Activated CD4-positive, CD25-positive, alpha-beta regulatory T cell (primary cell): Measurements from ENCODE around the gene LCORL.
"Not testable (repeated sequence)": the region's sequence is repeated elsewhere in the genome, so short reads cannot be mapped to it uniquely, and the experiment has no call there.

ENCODE experiments used
- DNase-seq, 4 experiments: peaks; one replicate each; lab custom pipeline; 2025; lab: John Stamatoyannopoulos, UW

Gene LCORL

DNA sequence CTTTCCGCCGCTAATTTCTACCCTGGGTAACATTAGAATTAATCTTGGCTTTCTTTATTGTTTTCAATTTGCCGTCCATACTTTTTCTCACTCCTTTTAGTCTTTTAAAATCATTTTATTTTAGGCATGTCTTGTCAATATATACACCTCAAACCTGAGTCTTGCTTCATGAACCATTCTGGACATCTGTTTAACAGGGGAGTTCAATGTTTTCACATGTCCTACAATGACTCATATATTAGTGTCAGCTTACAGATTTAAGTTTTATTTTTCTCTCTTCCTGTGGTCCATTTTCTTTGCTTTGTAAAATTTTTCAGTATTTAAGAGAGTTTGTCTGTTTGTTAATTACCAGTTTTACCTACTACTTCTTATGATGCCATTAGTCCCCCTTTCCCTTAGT lies 89.5 kb downstream of the LCORL start:
- DNase-seq, result no peak

DNA sequence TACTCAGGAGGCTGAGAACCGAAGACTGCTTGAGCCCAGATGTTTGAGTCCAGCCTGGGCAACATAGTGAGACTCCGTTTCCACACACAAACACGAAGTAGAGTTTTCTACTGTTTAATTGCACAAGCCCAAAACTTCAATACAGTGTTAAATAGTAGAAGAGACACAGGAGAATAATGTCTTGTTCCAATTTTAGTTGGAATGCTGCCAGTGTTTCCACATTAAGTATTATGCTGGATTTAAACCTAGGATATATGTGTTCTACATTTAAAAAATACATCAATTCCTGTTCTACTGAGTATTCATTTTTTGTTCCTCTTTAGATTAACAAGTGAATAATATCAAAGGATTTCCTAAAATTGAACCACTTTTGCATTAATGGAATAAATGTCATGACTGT lies 91.3 kb downstream of the LCORL start:
- no peak for DNase-seq

DNA sequence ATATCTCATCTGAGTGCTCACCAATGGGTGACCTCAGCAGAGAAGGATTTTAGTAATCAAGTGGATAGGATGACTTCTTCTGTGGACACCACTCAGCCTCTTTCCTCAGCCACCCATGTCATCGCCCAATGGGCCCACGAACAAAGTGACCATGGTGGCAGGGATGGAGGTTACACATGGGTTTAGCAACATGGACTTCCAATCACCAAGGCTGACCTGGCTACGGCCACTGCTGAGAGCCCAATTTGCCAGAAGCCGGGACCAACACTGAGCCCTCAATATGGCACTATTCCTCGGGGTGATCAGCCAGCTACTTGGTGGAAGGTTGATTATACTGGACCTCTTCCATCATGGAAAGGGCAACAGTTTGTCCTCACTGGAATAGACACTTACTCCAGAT lies 97.4 kb downstream of the LCORL start:
- no peak for DNase-seq

DNA sequence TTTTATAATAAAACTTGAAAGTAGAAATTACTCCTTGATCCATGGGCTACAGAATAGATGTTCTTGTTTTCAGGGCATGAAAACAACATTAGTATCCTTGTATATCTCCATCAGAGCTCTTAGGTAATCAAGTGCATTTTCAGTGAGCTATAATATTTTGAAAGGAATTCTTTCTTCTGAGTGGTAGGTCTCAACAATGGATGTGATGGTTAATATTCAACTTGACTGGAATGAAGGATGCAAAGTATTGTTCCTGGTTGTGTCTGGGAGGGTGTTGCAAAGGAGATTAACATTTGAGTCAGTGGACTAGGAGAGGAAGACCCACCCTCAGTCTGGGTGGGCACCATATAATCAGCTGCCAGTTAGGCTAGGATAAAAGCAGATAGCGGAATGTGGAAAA lies 100.1 kb downstream of the LCORL start:
- no peak for DNase-seq

DNA sequence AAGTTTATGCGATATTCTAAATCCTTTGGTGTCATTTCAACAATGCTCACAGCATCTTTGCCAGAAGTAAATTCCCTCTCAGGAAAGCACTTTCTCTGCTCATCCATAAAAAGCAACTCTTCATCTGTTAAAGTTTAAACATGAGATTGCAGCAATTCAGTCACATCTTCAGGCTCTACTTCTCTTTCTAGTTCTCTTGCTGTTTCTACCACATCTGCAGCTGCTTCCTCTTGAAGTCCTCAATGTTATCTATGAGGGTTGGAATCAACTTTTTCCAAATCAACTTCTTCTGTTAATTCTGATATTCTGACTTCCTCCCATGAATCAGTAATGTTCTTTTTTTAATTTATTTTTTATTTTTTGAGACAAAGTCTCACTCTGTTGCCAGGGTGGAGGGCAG lies 100.9 kb downstream of the LCORL start:
- no peak for DNase-seq

DNA sequence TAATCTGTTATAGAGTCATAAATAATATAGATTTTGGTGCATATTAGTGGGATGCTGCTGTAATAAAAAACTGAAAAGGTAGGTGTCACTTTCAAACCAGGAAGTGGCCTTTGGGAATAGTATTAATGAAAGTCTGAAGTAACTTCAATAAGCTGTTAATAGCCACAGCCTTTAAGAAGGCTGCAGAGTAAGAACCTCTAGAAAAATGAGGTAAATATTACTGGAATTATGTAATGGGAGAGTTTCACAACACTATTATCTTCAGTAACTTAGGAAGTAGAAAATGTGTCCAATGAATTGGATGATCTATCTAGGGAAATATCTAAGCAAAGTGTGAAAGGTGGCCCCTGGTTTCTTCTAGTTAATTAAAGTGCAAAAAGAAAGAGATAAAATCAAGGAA lies 106.1 kb downstream of the LCORL start:
- DNase-seq, result no peak

DNA sequence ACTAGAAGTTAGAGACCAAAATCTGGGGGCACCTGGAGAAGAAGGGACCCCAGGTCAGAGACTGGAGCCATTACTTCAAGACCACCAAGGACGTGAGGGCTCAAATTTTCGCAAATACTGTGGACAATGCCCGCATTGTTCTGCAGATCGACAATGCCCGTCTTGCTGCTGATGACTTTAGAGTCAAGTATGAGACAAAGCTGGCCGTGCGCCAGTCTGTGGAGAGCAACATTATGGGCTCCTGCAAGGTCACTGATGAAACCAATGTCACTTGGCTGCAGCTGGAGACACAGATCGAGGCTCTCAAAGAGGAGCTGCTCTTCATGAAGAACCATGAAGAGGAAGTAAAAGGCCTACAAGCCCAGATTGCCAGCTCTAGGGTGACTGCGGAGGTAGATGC lies 109.5 kb downstream of the LCORL start:
- no peak for DNase-seq

DNA sequence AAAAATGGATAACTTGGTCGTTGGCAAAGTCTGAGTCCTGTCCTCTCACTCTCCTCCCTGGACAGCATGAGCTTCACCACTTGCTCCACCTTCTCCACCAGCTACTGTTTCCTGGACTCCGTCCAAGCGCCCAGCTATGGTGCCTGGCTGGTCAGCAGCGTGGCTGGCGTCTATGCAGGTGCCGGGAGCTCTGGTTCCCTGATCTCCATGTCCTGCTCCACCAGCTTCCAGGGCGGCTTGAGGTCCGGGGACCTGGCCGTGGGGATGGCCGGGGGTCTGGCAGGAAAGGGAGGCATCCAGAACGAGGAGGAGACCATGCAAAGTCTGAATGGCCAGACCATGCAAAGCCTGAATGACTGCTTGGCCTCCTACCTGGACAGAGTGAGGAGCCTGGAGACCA lies 109.9 kb downstream of the LCORL start:
- DNase-seq, result no peak

DNA sequence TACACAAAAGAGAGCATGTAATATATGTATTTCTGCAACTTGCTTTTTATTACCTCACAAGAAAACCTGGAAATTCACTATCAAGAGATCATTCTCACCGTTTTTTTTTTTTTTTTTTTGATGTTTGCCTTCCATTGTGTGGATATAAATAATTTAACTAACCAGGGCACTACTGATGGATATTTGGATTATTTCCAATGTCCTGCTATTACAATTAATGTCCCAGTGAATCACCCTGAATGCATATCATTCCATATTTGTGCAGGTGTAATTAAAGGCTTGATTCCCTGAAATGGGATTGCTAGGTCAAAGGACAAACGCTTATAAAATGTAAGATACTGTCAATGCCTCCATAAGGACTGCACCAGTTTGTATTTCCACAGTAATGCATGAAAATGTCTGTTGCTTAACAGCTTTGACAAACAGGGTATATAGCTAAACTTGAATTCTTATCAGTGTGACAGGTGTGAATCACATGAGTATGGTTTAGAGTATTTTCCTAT lies 123.0 kb downstream of the LCORL start:
- DNase-seq, result no peak

DNA sequence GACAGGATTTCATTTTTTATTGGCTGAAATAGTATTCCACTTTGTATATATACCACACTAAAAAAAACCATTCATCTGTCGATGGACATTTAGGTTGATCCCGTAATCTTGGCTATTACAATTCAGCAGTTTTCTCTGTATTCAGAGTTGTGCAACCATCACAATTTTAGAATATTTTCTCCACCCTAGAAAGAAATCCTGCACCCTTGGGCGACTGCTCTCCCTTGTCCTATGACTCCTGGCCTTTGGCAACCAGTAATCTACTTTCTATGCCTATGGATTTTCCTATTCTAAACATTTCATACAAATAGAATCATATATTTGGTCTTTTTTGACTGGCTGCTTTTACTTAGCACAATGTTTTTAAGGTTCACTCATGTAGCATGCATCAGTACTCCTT lies 126.1 kb downstream of the LCORL start:
- no peak for DNase-seq

DNA sequence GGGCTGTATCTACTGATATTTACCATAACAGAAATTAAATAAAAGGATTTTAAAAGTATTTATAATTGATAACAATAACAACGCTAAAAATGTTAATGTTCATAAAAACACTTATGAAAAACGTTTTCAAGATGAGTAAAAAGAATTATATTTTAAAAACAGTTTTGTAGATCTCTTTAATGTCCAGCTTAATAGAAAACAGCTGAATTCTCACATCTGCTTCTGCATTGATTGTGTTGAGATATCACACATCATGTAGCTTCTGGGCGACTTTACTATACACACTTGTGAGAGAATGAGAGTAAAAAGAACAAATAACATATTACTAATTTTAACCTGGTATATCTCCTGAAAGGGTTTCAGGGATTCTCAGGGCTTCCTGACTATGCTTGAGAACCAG lies 127.1 kb downstream of the LCORL start:
- no peak for DNase-seq

DNA sequence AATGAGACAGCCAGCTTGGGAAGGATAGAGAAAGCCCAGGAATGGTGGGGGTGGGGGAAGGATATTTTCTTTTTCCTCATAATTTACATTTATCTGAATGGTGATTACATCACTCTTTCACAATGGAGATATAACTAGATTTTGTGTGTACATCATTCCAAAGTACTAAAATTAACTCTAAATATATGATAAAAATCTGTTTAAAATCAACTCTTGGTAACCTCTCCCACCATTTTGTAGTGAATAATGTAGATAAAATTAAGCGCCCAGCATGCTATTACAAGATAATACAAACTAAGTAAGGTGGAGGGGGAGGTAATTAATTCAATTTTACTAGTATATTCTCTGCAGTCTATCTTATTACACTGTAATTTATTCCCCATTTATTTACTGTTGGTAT lies 131.9 kb downstream of the LCORL start:
- DNase-seq, result no peak

DNA sequence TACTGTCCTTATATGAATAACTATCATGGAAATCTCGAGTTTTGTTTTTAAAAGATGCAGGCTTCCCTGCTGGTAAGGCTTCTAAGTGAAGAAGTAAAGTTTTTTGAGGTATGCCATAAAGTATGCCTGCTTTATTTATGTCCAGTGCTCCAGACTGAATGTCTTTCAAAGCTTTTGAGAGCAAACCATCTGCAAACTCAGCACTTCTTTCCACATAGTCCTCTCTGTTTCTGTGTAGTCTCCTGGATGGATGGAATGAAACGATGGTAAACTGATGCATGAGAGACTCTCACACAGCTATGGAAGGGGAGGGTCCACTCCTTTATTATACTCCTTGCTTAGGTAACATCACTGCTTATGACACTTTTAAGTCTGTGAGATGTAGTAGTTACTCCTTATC lies 137.0 kb downstream of the LCORL start:
- no peak for DNase-seq

DNA sequence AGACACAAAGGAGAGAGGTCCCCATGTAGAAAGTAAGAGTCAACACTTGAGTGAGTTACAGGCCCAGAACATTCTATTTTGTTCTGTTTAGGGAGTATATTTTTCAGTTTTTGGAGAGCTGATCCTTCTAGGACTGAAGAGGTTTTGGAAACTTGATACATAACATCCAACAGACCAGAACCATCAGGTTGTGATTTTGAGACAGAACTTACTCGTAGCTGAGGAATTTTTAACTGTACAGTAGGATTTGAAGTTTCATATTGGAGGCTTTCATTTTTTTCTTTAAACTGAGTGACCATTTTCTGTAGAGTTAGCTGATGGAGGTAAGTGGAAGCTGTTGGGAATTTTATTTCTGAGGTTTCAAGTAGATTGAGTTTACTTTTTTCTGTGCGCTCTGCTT lies 137.5 kb downstream of the LCORL start:
- DNase-seq, result no peak

DNA sequence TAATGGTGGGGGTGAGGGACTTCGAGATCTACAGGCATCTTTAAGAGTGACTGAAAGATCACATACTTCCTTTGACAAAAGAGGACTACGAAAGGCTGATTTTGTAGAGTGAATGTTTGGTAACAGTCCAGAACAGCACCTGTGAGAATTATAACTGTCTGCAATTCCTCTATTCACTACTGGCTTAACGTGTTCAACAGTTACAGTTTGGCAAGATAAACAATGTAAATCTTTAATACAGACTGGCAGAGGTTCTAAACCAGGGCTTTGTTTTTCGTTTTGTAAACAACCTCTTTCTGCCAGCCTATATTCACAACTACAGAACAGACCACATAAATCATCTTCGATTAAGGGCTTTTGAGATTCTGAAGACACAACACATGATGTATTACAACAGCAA lies 143.9 kb downstream of the LCORL start:
- DNase-seq, result no peak

DNA sequence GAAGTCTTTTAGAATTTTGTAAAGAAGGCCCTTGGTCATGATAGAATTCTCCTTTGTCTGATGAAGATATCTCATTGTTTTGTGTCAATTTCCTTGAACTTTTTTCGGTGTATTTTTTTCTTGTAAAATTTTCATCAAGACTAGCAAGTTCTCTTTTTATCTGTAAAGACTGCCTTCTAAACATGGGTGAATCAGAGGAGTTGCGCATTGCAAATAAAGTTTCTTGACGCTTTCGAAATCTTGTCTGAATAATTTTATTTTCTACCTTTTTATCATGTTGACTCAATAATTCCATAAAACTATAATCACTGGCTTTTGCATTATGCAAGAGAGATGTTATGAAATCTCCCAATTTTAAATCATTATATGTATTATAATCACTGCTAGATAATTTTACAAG lies 144.6 kb downstream of the LCORL start:
- no peak for DNase-seq

DNA sequence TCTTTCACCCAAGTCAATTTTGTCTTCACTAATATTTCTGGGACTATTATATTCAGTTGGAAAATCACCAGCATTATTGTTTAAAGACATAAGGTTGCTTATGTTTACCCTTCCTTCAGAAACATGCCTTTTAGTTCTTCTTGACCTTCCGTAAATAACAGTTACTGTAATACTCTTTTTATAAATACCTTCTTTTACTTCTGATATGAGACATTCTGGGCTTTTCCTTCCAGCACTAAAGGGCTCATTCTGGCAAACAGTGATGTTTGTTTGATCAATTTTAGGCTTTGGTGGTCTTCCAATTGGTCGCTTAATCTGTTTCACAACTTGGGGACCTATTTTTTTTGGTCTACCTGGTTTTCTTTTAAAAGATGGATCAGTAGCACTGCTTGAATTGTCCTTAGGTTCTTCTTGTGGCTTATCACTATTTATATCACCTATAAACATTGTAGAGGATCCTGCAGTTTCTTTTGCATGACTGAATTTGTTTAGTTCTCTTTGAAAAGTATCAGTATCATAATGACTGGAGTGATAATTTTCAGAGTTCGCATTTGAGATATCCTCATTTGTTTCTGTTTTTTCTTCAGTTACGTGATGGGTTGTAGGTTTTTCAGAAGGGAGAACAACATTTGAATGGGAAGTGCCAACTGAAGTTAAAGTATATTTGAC lies 146.0 kb downstream of the LCORL start:
- no peak for DNase-seq

DNA sequence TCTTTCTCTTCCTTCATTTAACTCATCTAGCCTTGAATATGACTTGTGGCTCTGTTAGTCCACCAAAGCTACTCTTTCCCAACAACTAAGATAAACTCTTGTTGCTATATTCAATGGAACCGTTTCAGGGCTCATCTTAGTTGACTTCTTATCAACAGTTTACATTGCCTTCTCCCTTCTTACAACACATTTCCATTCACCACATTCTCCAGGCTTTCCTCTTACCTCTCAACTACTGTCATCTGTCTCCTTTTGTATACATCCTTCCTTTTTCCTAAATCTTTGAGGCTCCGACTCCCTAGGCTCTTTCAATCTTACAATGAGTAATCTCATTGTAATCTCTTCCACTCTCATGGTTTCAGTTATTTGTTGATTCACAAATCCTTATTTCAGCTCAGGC lies 152.2 kb downstream of the LCORL start:
- DNase-seq, result no peak

DNA sequence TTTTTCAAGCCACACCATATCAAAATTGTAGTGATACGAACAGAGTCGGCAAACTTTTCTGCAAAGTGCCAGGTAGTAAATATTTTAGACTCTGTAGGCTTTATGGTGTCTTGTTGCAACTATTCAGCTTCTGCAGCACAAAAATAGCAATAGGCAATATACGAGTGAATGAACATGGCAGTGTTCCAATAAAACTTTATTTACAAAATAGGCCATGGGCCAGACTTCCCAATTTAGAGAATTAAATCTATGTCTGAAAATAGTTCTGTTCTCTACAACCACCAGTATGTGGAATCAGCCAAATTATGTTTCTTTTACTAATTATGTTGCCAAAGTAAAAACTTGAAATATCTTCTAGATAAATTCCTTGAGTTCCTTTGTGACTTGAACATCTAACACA lies 154.3 kb downstream of the LCORL start:
- DNase-seq, result no peak

DNA sequence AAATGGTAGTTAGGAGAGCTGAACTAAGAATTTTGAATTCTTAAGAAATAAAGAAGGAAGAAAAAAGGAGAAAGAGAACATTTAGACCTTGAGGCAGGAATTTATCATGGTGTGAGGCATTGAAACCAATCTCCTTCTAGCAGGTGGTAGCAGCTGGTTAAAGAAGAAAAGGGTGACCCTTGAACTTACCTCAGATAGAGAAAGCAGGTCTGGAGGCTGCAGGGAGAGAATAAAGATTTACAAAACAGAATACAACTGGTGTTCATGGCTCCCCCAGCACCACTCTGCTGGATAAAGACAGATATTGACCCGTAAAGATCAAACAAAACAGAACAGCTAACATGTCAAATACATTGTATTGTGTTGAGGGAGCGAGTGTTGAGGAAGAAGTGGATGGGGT lies 154.7 kb downstream of the LCORL start:
- no peak for DNase-seq

DNA sequence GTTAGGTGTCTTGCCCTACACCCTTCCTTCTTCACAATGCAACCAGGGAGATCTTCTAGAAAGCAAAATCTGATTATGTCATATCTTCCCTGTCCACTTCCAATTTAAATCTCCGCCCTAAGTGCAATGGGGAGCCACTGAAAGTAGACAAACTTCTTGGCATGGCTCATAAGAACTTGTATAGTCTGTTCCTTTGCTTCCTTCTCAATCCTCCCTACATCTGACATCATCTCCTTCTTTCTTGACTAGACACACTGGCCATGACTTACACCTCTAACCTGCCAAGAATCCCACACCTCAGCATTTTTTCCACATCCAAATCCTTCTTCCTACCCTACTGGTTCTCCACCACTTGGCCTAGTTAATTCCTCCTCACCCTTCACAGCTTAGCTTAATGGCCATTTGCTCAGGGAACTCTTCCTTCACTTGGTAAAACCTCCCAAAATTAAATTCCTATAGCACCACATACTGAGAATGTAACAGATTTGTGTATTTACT lies 155.6 kb downstream of the LCORL start:
- no peak for DNase-seq

DNA sequence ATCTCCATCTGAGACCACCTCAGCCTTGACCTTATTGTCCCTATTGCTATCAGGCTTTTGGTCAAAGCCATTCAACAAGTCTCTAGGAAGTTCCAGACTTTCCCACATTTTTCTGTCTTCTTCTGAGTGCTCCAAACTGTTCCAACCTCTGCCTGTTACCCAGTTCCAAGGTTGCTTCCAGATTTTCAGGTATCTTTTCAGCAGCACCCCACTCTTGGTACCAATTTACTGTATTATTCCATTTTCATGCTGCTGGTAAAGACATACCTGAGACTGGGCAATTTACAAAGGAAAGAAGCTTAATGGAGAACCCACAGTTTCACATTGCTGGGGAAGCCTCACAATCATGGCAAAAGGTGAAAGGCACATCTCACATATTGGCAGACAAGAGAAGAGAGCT lies 159.6 kb downstream of the LCORL start:
- DNase-seq, result not testable (repeated sequence)

DNA sequence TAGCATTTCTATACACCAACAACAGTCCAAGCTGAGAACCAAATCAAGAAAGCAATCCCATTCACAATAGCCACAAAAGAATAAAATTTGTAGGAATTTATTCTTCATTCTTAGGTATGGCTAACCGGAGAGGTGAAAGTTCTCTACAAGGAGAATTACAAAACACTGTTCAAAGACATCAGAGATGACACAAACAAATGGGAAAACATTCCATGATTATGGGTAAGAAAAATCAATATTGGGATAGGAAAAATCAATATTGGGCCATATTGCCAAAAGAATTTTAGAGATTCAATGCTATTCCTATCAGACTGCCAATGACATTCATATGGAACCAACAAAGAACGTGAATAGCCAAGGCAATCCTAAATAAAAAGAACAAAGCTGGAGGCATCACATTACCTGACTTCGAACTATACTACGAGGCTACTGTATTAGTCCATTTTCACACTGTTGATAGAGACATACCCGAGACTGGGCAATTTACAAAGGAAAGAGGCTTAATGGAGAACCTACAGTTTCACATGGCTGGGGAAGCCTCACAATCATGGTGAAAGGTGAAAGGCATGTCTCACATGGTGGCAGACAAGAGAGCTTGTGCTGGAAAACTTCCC lies 161.7 kb downstream of the LCORL start:
- no peak for DNase-seq

DNA sequence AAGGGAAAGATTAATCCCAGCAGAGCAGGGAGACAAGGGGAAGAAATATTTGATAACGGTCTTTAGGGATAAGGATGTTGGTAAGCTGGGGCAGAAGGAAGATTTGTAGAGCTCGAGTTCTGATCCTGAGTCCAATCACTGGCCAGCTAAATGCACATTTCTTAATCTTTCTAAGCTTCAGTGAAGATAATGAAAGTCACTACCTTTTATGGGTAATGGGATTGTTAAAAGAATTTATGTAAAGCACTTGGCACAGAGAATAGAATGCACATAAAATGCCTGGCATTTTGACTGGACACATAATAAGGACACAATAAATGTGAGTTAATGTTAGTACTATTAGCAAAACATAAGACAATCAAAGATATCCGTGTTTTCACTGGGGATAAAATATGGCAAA lies 167.5 kb downstream of the LCORL start:
- no peak for DNase-seq
